GM12801 (cell line): ENCODE results near the gene CEP112.

Source experiments
- CTCF ChIP-seq: IDR thresholded peaks from one replicate; pipeline ENCODE4 v1.5.1; 2011; ENCODE audit warnings: control low read depth; ENCODE audit not compliant: insufficient read length; ENCODE audit errors: extremely low read depth

Gene CEP112

GRCh38 chr17:65592125-65592965 lies 599.6 kb downstream of the CEP112 start:
- no peak for TF ChIP-seq CTCF

GRCh38 chr17:65589321-65589720 lies 602.6 kb downstream of the CEP112 start:
- TF ChIP-seq CTCF, result no peak

- TF ChIP-seq CTCF, result no peak
Measured at GRCh38 chr17:65588181-65588808, 603.6 kb downstream of the CEP112 start.

GRCh38 chr17:65587534-65588180 lies 604.3 kb downstream of the CEP112 start:
- TF ChIP-seq CTCF, result no peak

GRCh38 chr17:65586899-65587298 lies 605.0 kb downstream of the CEP112 start:
- no peak for TF ChIP-seq CTCF
